Measurements from ENCODE around the gene HCST.

Gene HCST

GRCh38 chr19:35939307-35940077 is 37.2 kb downstream of the HCST start:
- Histone ChIP-seq H3K27ac (replicated peaks; ENCODE audit: low read length) (no peak overlapping the region), H3K4me3 (ENCODE audit: low read length in 2 of 2) (no peak overlapping the region), H2BK5ac (ENCODE audit: low read length) (no peak overlapping the region), H3K18ac (ENCODE audit: low read length) (no peak overlapping the region), H3K9me3 (replicated peaks in 1 of 2; ENCODE audit: control insufficient read depth in 2 of 2, insufficient read depth in 1 of 2, low read depth in 1 of 2, low read length in 2 of 2) (peaks cover 0 to 1% of the 10 kb centered on the region in 2 donors), H2BK120ac (ENCODE audit: low read depth, low read length) (no peak overlapping the region), H3K4me2 (ENCODE audit: insufficient read depth, low read length, poor library complexity, severe bottlenecking) (no peak overlapping the region), H3K79me1 (ENCODE audit: low read depth, low read length) (peaks cover 20% of the 10 kb centered on the region), H2AFZ (ENCODE audit: low read length) (no peak overlapping the region), H3K27me3 (ENCODE audit: control insufficient read depth in 3 of 3, insufficient read depth in 3 of 3, low read depth in 1 of 3, low read length in 3 of 3) (no peaks in the 10 kb centered on the region), H3K36me3 (replicated peaks in 1 of 2; ENCODE audit: control insufficient read depth in 2 of 2, insufficient read depth in 2 of 2, low read length in 2 of 2) (peaks cover 11 to 44% of the 10 kb centered on the region in 2 donors), H3K14ac (ENCODE audit: low read length) (no peak overlapping the region), H4K8ac (ENCODE audit: low read depth, low read length) (peak overlapping the region; percentile 43), H3K9ac (ENCODE audit: low read depth, low read length, poor library complexity) (no peak overlapping the region), H2BK12ac (ENCODE audit: low read length) (no peak overlapping the region), H4K91ac (ENCODE audit: low read depth, low read length, poor library complexity) (no peak overlapping the region), H2AK5ac (ENCODE audit: low read depth, low read length) (no peak overlapping the region), H3K4me1 (ENCODE audit: control insufficient read depth in 2 of 2, insufficient read depth in 1 of 2, low read depth in 1 of 2, low read length in 2 of 2) (peaks cover 12 to 15% of the 10 kb centered on the region in 2 donors), H2BK15ac (ENCODE audit: low read length) (no peak overlapping the region), H3K23ac (ENCODE audit: low read depth, low read length, poor library complexity) (peak overlapping the region; percentile 73), H3K4ac (ENCODE audit: low read length) (no peak overlapping the region)
- DNase-seq (ENCODE audit: low spot score) = no peak
- WGBS, 2 donors (ENCODE audit: extremely low coverage in 2 of 2, insufficient read length in 2 of 2, insufficient replicate concordance in 1 of 2) = no CpG with 5 or more reads among the region's 55 CpGs

DNA sequence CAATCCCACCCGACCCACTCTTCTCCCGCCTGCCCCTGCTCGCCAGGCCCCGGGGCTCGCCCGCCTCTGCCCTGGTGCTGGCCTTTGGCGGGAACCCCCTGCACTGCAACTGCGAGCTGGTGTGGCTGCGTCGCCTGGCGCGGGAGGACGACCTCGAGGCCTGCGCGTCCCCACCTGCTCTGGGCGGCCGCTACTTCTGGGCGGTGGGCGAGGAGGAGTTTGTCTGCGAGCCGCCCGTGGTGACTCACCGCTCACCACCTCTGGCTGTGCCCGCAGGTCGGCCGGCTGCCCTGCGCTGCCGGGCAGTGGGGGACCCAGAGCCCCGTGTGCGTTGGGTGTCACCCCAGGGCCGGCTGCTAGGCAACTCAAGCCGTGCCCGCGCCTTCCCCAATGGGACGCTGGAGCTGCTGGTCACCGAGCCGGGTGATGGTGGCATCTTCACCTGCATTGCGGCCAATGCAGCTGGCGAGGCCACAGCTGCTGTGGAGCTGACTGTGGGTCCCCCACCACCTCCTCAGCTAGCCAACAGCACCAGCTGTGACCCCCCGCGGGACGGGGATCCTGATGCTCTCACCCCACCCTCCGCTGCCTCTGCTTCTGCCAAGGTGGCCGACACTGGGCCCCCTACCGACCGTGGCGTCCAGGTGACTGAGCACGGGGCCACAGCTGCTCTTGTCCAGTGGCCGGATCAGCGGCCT is 37.9 kb downstream of the HCST start:
- H3K36me3 ChIP-seq (replicated peaks in 1 of 2; ENCODE audit: control insufficient read depth in 2 of 2, insufficient read depth in 2 of 2, low read length in 2 of 2) = peaks cover 13 to 48% of the 10 kb centered on the region in 2 donors
- H4K8ac ChIP-seq (ENCODE audit: low read depth, low read length) = no peak overlapping the region
- no peak overlapping the region for H2BK12ac ChIP-seq (ENCODE audit: low read length)
- H3K27ac ChIP-seq (replicated peaks; ENCODE audit: low read length) = no peak overlapping the region
- H3K14ac ChIP-seq (ENCODE audit: low read length) = no peak overlapping the region
- no peak overlapping the region for H3K9ac ChIP-seq (ENCODE audit: low read depth, low read length, poor library complexity)
- no peak overlapping the region for H3K18ac ChIP-seq (ENCODE audit: low read length)
- no peak overlapping the region for H2BK5ac ChIP-seq (ENCODE audit: low read length)
- peaks cover 12 to 15% of the 10 kb centered on the region in 2 donors for H3K4me1 ChIP-seq (ENCODE audit: control insufficient read depth in 2 of 2, insufficient read depth in 1 of 2, low read depth in 1 of 2, low read length in 2 of 2)
- no peak overlapping the region for H2AK5ac ChIP-seq (ENCODE audit: low read depth, low read length)
- peaks cover 0 to 1% of the 10 kb centered on the region in 2 donors for H3K9me3 ChIP-seq (replicated peaks in 1 of 2; ENCODE audit: control insufficient read depth in 2 of 2, insufficient read depth in 1 of 2, low read depth in 1 of 2, low read length in 2 of 2)
- no peak for DNase-seq (ENCODE audit: low spot score)
- H4K91ac ChIP-seq (ENCODE audit: low read depth, low read length, poor library complexity) = no peak overlapping the region
- H2AFZ ChIP-seq (ENCODE audit: low read length) = no peak overlapping the region
- no peak overlapping the region for H2BK15ac ChIP-seq (ENCODE audit: low read length)
- no CpG with 5 or more reads among the region's 51 CpGs for WGBS, 2 donors (ENCODE audit: extremely low coverage in 2 of 2, insufficient read length in 2 of 2, insufficient replicate concordance in 1 of 2)
- no peak overlapping the region for H3K4me2 ChIP-seq (ENCODE audit: insufficient read depth, low read length, poor library complexity, severe bottlenecking)
- H3K4ac ChIP-seq (ENCODE audit: low read length) = no peak overlapping the region
- peak overlapping the region; percentile 72 for H2BK120ac ChIP-seq (ENCODE audit: low read depth, low read length)
- H3K27me3 ChIP-seq (ENCODE audit: control insufficient read depth in 3 of 3, insufficient read depth in 3 of 3, low read depth in 1 of 3, low read length in 3 of 3) = no peaks in the 10 kb centered on the region
- peak overlapping the region; percentile 85 for H3K23ac ChIP-seq (ENCODE audit: low read depth, low read length, poor library complexity)
- no peak overlapping the region for H3K4me3 ChIP-seq (ENCODE audit: low read length in 2 of 2)
- peaks cover 20% of the 10 kb centered on the region for H3K79me1 ChIP-seq (ENCODE audit: low read depth, low read length)

DNA sequence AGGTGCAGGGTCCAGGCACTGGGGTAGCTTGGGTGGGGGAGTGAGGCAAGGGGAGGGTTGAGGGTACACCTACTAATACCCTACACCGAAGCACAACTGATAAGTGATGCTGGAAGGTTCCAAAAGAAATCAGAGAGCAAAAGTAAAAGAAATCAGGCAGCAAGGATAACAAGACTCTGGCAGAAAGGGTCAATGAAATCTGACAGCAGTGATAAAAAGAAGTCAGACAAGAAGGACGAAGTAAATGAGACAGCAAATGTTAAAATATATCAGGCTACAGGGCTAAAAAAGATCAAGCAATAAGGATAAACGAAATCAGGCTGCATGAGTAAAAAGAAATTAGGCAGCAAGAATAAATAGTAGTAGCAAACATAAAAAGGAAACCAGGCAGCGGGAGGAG is 38.5 kb downstream of the HCST start:
- Histone ChIP-seq H4K8ac (ENCODE audit: low read depth, low read length) (no peak overlapping the region), H3K9me3 (replicated peaks in 1 of 2; ENCODE audit: control insufficient read depth in 2 of 2, insufficient read depth in 1 of 2, low read depth in 1 of 2, low read length in 2 of 2) (peaks cover 0 to 1% of the 10 kb centered on the region in 2 donors), H3K23ac (ENCODE audit: low read depth, low read length, poor library complexity) (peak overlapping the region; percentile 85), H4K91ac (ENCODE audit: low read depth, low read length, poor library complexity) (no peak overlapping the region), H3K4ac (ENCODE audit: low read length) (no peak overlapping the region), H3K9ac (ENCODE audit: low read depth, low read length, poor library complexity) (no peak overlapping the region), H3K4me2 (ENCODE audit: insufficient read depth, low read length, poor library complexity, severe bottlenecking) (no peak overlapping the region), H2BK5ac (ENCODE audit: low read length) (no peak overlapping the region), H2AK5ac (ENCODE audit: low read depth, low read length) (no peak overlapping the region), H2BK12ac (ENCODE audit: low read length) (no peak overlapping the region), H3K4me1 (ENCODE audit: control insufficient read depth in 2 of 2, insufficient read depth in 1 of 2, low read depth in 1 of 2, low read length in 2 of 2) (peaks cover 9 to 12% of the 10 kb centered on the region in 2 donors), H2BK120ac (ENCODE audit: low read depth, low read length) (no peak overlapping the region), H3K27me3 (ENCODE audit: control insufficient read depth in 3 of 3, insufficient read depth in 3 of 3, low read depth in 1 of 3, low read length in 3 of 3) (no peaks in the 10 kb centered on the region), H3K36me3 (replicated peaks in 1 of 2; ENCODE audit: control insufficient read depth in 2 of 2, insufficient read depth in 2 of 2, low read length in 2 of 2) (peaks cover 16 to 52% of the 10 kb centered on the region in 2 donors), H3K14ac (ENCODE audit: low read length) (no peak overlapping the region), H3K27ac (replicated peaks; ENCODE audit: low read length) (no peak overlapping the region), H2AFZ (ENCODE audit: low read length) (no peak overlapping the region), H2BK15ac (ENCODE audit: low read length) (no peak overlapping the region), H3K4me3 (ENCODE audit: low read length in 2 of 2) (no peak overlapping the region), H3K18ac (ENCODE audit: low read length) (no peak overlapping the region), H3K79me1 (ENCODE audit: low read depth, low read length) (peaks cover 18% of the 10 kb centered on the region)
- DNase-seq (ENCODE audit: low spot score) = no peak
- WGBS, 2 donors (ENCODE audit: extremely low coverage in 2 of 2, insufficient read length in 2 of 2, insufficient replicate concordance in 1 of 2) = no CpG with 5 or more reads among the region's 4 CpGs

- DNase-seq (ENCODE audit: low spot score) = no peak
- H2AK5ac ChIP-seq (ENCODE audit: low read depth, low read length) = no peak overlapping the region
- H3K9me3 ChIP-seq (replicated peaks in 1 of 2; ENCODE audit: control insufficient read depth in 2 of 2, insufficient read depth in 1 of 2, low read depth in 1 of 2, low read length in 2 of 2) = peaks cover 0 to 1% of the 10 kb centered on the region in 2 donors
- no peak overlapping the region for H2BK12ac ChIP-seq (ENCODE audit: low read length)
- WGBS, 2 donors (ENCODE audit: extremely low coverage in 2 of 2, insufficient read length in 2 of 2, insufficient replicate concordance in 1 of 2) = no CpG with 5 or more reads among the region's 3 CpGs
- peak overlapping the region in 1 of 2 donors; percentile 40 for H3K4me3 ChIP-seq (ENCODE audit: low read length in 2 of 2)
- H2BK5ac ChIP-seq (ENCODE audit: low read length) = no peak overlapping the region
- H3K27me3 ChIP-seq (ENCODE audit: control insufficient read depth in 3 of 3, insufficient read depth in 3 of 3, low read depth in 1 of 3, low read length in 3 of 3) = no peaks in the 10 kb centered on the region
- H4K91ac ChIP-seq (ENCODE audit: low read depth, low read length, poor library complexity) = peak overlapping the region; percentile 56
- H3K18ac ChIP-seq (ENCODE audit: low read length) = no peak overlapping the region
- H3K36me3 ChIP-seq (replicated peaks in 1 of 2; ENCODE audit: control insufficient read depth in 2 of 2, insufficient read depth in 2 of 2, low read length in 2 of 2) = peaks cover 16 to 52% of the 10 kb centered on the region in 2 donors
- H3K79me1 ChIP-seq (ENCODE audit: low read depth, low read length) = peaks cover 16% of the 10 kb centered on the region
- no peak overlapping the region for H2BK15ac ChIP-seq (ENCODE audit: low read length)
- H4K8ac ChIP-seq (ENCODE audit: low read depth, low read length) = no peak overlapping the region
- H3K14ac ChIP-seq (ENCODE audit: low read length) = no peak overlapping the region
- H3K27ac ChIP-seq (replicated peaks; ENCODE audit: low read length) = no peak overlapping the region
- H3K4me2 ChIP-seq (ENCODE audit: insufficient read depth, low read length, poor library complexity, severe bottlenecking) = no peak overlapping the region
- H2BK120ac ChIP-seq (ENCODE audit: low read depth, low read length) = no peak overlapping the region
- no peak overlapping the region for H3K9ac ChIP-seq (ENCODE audit: low read depth, low read length, poor library complexity)
- H3K4me1 ChIP-seq (ENCODE audit: control insufficient read depth in 2 of 2, insufficient read depth in 1 of 2, low read depth in 1 of 2, low read length in 2 of 2) = peaks cover 2 to 9% of the 10 kb centered on the region in 2 donors
- no peak overlapping the region for H3K4ac ChIP-seq (ENCODE audit: low read length)
- H2AFZ ChIP-seq (ENCODE audit: low read length) = no peak overlapping the region
- H3K23ac ChIP-seq (ENCODE audit: low read depth, low read length, poor library complexity) = peak overlapping the region; percentile 55
These were observed 39.9 kb downstream of the HCST start for GRCh38 chr19:35942235-35942634.
